Calu3 (cell line): Measurements from ENCODE around the gene TP53INP2. TPM values are rescaled to one million over a fixed set of nuclear protein-coding genes. Genes with fewer than 3 reads are reported as not detected.

Experiments used
- BruUV-seq: library from RNA; stranded (reverse); fragments of 400-500 nt; replicated peaks from 2 replicates; lab custom pipeline; 2021; lab: Mats Ljungman, UMichigan
- CTCF ChIA-PET: fragments of 300-600 bp; sonication (Branson Sonifier 250); formaldehyde crosslinking; loops from one replicate; lab custom pipeline; 2022; ENCODE audit warnings: antibody characterized with exemption; lab: Charles Lee
- DNase-seq: peaks from one replicate; pipeline ENCODE4 v3.0.0; 2022
- H3K27ac Mint-ChIP-seq: one replicate; pipeline ENCODE4 v1.8.0; 2022; ENCODE audit warnings: mixed read lengths; ENCODE audit not compliant: unreplicated experiment
- H3K27me3 Mint-ChIP-seq: one replicate; pipeline ENCODE4 v1.8.0; 2022; ENCODE audit warnings: mixed read lengths; ENCODE audit not compliant: unreplicated experiment
- H3K36me3 Mint-ChIP-seq: one replicate; pipeline ENCODE4 v1.8.0; 2022; ENCODE audit warnings: mild to moderate bottlenecking, moderate library complexity, mixed read lengths; ENCODE audit not compliant: insufficient read depth, unreplicated experiment
- H3K4me1 Mint-ChIP-seq: one replicate; pipeline ENCODE4 v1.8.0; 2022; ENCODE audit warnings: mild to moderate bottlenecking, low read depth, mixed read lengths; ENCODE audit not compliant: unreplicated experiment
- H3K4me3 Mint-ChIP-seq: one replicate; pipeline ENCODE4 v1.8.0; 2022; ENCODE audit warnings: mild to moderate bottlenecking, low read depth, moderate library complexity, mixed read lengths; ENCODE audit not compliant: unreplicated experiment
- H3K9me3 Mint-ChIP-seq: one replicate; pipeline ENCODE4 v1.8.0; 2022; ENCODE audit warnings: low read depth, mixed read lengths; ENCODE audit not compliant: unreplicated experiment
- CTCF ChIP-seq: fragments of 200-600 bp; IDR thresholded peaks from one replicate; pipeline ENCODE4 v1.8.0; 2022; ENCODE audit warnings: antibody characterized with exemption; ENCODE audit not compliant: unreplicated experiment
- intact Hi-C: fragments of 100-400 bp; cut with micrococcal nuclease; formaldehyde crosslinking; loops from one replicate; pipeline ENCODE4 v1.10.0; 2022; ENCODE audit not compliant: unreplicated experiment
- total RNA-seq: library from RNA; stranded (reverse); gene quantifications from 2 replicates; pipeline ENCODE4 v1.2.3, GENCODE V29; 2022

TP53INP2 gene
- total RNA-seq, 1 experiment from 2014 or later: 5.0 TPM

DNA sequence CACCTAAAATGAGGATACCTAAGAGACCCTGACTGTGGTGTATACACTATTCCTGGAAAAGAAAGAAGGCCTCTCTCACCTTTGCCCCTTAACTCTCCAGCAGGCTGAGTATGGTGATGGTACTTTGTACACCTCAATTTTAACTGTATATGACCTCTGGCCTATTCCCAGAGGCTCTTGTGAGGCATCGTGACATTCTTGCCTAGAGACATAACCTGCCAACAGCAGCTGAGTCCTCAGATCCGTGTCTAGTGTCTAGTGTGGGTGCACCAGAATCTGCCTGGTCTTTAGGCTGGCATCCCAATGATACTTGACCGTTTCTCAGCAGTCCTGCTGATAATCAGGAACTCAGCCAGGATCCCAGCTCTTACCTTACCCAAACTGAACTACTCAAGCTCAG lies 20.0 kb downstream of the TP53INP2 start:
- Mint-ChIP-seq H3K4me3 (no peak overlapping the region), H3K9me3 (no peaks in the 10 kb centered on the region), H3K27me3 (no peaks in the 10 kb centered on the region), H3K36me3 (peaks cover 42% of the 10 kb centered on the region), H3K27ac (no peak overlapping the region), H3K4me1 (no peaks in the 10 kb centered on the region)
- DNase-seq: no peak
- BruUV-seq: no TSS peak
- CTCF ChIA-PET: no interaction called here
- TF ChIP-seq CTCF: no peak
- intact Hi-C loops: no loop called here

GRCh38 chr20:34729416-34729815 lies 25.3 kb downstream of the TP53INP2 start:
- Mint-ChIP-seq H3K36me3 (peaks cover 30% of the 10 kb centered on the region), H3K27me3 (no peaks in the 10 kb centered on the region), H3K4me1 (no peaks in the 10 kb centered on the region), H3K9me3 (no peaks in the 10 kb centered on the region), H3K27ac (no peak overlapping the region), H3K4me3 (no peak overlapping the region)
- intact Hi-C loops: no loop called here
- no peak for TF ChIP-seq CTCF
- DNase-seq: no peak
- no TSS peak for BruUV-seq
- CTCF ChIA-PET: no interaction called here

DNA sequence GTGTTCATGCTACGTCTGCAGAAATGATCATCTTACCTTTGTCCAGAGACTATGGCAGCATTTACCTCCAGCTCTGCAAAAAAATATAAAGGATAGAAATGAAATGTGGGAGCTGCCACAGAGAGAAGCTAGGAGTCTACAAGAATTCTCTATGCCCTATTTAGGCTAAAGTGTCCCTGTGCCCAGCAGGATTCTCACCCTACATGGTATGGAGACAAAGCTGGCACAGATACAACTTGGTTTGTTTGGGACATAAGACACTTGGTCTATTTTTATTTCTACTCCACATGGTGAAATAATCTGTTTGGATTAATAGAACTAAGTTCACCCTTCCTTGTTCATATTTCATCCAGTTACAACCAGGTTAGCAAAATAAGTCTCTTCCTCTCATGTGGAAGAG lies 28.4 kb downstream of the TP53INP2 start:
- Mint-ChIP-seq H3K4me3 (no peak overlapping the region), H3K4me1 (no peaks in the 10 kb centered on the region), H3K27me3 (no peaks in the 10 kb centered on the region), H3K9me3 (no peaks in the 10 kb centered on the region), H3K36me3 (peaks cover 17% of the 10 kb centered on the region), H3K27ac (no peak overlapping the region)
- intact Hi-C loops: no loop called here
- no peak for TF ChIP-seq CTCF
- no TSS peak for BruUV-seq
- CTCF ChIA-PET: no interaction called here
- no peak for DNase-seq

DNA sequence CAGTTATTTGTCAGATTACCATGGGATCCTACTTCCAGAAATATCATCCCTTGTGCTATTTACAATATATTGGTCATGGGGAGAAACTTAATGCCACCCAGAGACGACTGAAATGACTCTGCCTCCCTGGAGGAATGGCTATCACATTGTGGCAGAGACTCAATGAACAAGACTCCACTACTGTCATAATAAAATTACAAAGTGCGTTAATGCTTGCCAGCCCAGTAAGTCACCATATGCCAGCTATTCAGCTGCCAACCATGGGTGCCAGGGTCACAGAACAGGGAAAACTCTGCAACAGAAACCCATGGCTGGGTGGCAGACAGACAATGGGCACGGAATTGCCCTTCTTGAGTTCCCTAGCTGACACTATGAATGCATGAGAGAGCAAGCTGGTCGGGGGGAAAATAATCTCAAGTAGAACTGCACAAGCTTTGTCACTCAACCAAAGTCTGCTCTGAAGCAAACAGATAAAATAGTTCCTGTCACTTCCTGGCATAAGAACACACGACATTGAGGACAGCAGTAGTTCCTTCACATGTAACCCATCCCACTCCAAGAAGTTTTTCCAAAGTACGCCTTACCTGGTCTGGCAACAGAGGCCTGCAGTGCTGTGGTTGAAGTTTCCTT lies 32.1 kb downstream of the TP53INP2 start:
- H3K36me3 Mint-ChIP-seq: peaks cover 25% of the 10 kb centered on the region
- H3K27ac Mint-ChIP-seq: no peak overlapping the region
- no peak overlapping the region for H3K4me3 Mint-ChIP-seq
- no peaks in the 10 kb centered on the region for H3K27me3 Mint-ChIP-seq
- BruUV-seq: no TSS peak
- intact Hi-C loops: no loop called here
- no peak for TF ChIP-seq CTCF
- CTCF ChIA-PET: no interaction called here
- H3K4me1 Mint-ChIP-seq: no peaks in the 10 kb centered on the region
- DNase-seq: no peak
- H3K9me3 Mint-ChIP-seq: no peaks in the 10 kb centered on the region
